ENCODE data around the gene CNTNAP2.

Gene CNTNAP2

GRCh38 chr7:146201945-146202344 is 85.3 kb downstream of the CNTNAP2 start (continued):
- TF ChIP-seq ZNF677 (tag by site-specific recombination; IDR thresholded peaks at IDR 0.05) (no peak), ZNF518A (tag by site-specific recombination; conservative IDR thresholded peaks at IDR 0.05; ENCODE audit: low read depth) (no peak), ZNF433 (tag by site-specific recombination; IDR thresholded peaks at IDR 0.05; ENCODE audit: low read depth) (no peak), SP7 (tag by site-specific recombination; IDR thresholded peaks at IDR 0.05) (no peak), ZNF214 (tag by site-specific recombination; IDR thresholded peaks at IDR 0.05; ENCODE audit: borderline replicate concordance) (no peak), ZNF132 (tag by site-specific recombination; IDR thresholded peaks at IDR 0.05; ENCODE audit: borderline replicate concordance) (no peak), WT1 (tag by site-specific recombination; IDR thresholded peaks at IDR 0.05) (no peak)

GRCh38 chr7:146206270-146206669 is 89.7 kb downstream of the CNTNAP2 start:
- ChIA-PET CTCF (interaction anchor here (0.5 kb wide), 1 partner anchor 791 kb away, joined by 3 read pairs; no protein-coding TSS in a partner anchor), POLR2A (no interaction called here)
- Histone ChIP-seq H3K27ac (ENCODE audit: extremely low read depth, low read depth, low read length) (no peak overlapping the region), H3K36me3 (ENCODE audit: control insufficient read depth in 2 of 2, insufficient read depth in 1 of 2, low read length in 2 of 2) (no peaks in the 10 kb centered on the region), H3K4me1 (ENCODE audit: control insufficient read depth, insufficient read depth, low read length) (no peaks in the 10 kb centered on the region), H3K9me3 (ENCODE audit: control insufficient read depth, insufficient read depth, low read depth, low read length) (no peaks in the 10 kb centered on the region), H3K4me3 (ENCODE audit: low read depth, low read length) (no peak overlapping the region)
- TF ChIP-seq ZNF239 (tag by site-specific recombination; IDR thresholded peaks at IDR 0.05) (no peak), ZSCAN5A (tag by site-specific recombination; IDR thresholded peaks at IDR 0.05) (no peak), ZNF350 (tag by site-specific recombination; IDR thresholded peaks at IDR 0.05) (no peak), GFI1B (tag by site-specific recombination; IDR thresholded peaks at IDR 0.05) (no peak)

GRCh38 chr7:146208492-146208891 is 91.9 kb downstream of the CNTNAP2 start:
- CTCF ChIA-PET = interaction anchor here (0.7 kb wide), 1 partner anchor 12 kb away, joined by 4 read pairs; no protein-coding TSS in a partner anchor
- Histone ChIP-seq H3K4me3 (ENCODE audit: low read depth, low read length) (no peak overlapping the region), H3K27ac (ENCODE audit: extremely low read depth, low read depth, low read length) (no peak overlapping the region), H3K4me1 (ENCODE audit: control insufficient read depth, insufficient read depth, low read length) (no peaks in the 10 kb centered on the region), H3K36me3 (ENCODE audit: control insufficient read depth in 2 of 2, insufficient read depth in 1 of 2, low read length in 2 of 2) (no peaks in the 10 kb centered on the region), H3K9me3 (ENCODE audit: control insufficient read depth, insufficient read depth, low read depth, low read length) (no peaks in the 10 kb centered on the region)
- POLR2A ChIA-PET = no interaction called here
- TF ChIP-seq ZNF148 (tag by site-specific recombination; IDR thresholded peaks at IDR 0.05; ENCODE audit: borderline replicate concordance) (no peak), ZNF416 (tag by site-specific recombination; IDR thresholded peaks at IDR 0.05) (no peak), ZNF341 (tag by site-specific recombination; IDR thresholded peaks at IDR 0.05; ENCODE audit: low read depth) (no peak), ZNF140 (tag by site-specific recombination; IDR thresholded peaks at IDR 0.05) (no peak), ZNF324 (tag by site-specific recombination; IDR thresholded peaks at IDR 0.05) (no peak), ZBTB10 (tag by site-specific recombination; IDR thresholded peaks at IDR 0.05) (no peak), ZNF626 (tag by site-specific recombination; IDR thresholded peaks at IDR 0.05) (no peak), WT1 (tag by site-specific recombination; IDR thresholded peaks at IDR 0.05) (no peak), ZFP37 (tag by site-specific recombination; IDR thresholded peaks at IDR 0.05) (no peak), ZNF513 (tag by site-specific recombination; IDR thresholded peaks at IDR 0.05) (no peak), SALL2 (tag by site-specific recombination; IDR thresholded peaks at IDR 0.05; ENCODE audit: borderline replicate concordance) (no peak)
